ENCODE data around the gene TRIM52. TPM values are rescaled to one million over a fixed set of nuclear protein-coding genes. Genes with fewer than 3 reads are reported as not detected.
A peak's percentile ranks its signal among the peaks of the same experiment; 100 is the strongest.

The TRIM52 gene
- total and polyA plus RNA-seq, 9 of the 15 experiments (the other 6 are each of a cell fraction or from before 2014, with no cell fraction given): 3.3 to 21.9 (median 13.5) TPM

- TF ChIP-seq CXXC5 (CRISPR knock-in tag; IDR thresholded peaks at IDR 0.05): no peak; the same call in 1 of the 2 replicates
- no peak for TF ChIP-seq NCOA1 (IDR thresholded peaks at IDR 0.05; ENCODE audit: low read depth)
- 0 out of 2 replicates have a peak, but pooled peaks have one; percentile 38 for TF ChIP-seq ZNF830 (CRISPR knock-in tag; IDR thresholded peaks at IDR 0.05)
- TF ChIP-seq ILK (tag; IDR thresholded peaks at IDR 0.05; ENCODE audit: borderline replicate concordance, low read depth): no peak
- TF ChIP-seq RERE (CRISPR knock-in tag; IDR thresholded peaks at IDR 0.05; ENCODE audit: borderline replicate concordance): no peak
- TF ChIP-seq ZBTB7A (IDR thresholded peaks at IDR 0.05; ENCODE audit: borderline replicate concordance, control insufficient read depth, low read depth, low read length): 0 out of 2 replicates have a peak, but pooled peaks have one; percentile 56
- TF ChIP-seq ZNF717 (CRISPR knock-in tag; IDR thresholded peaks at IDR 0.05): no peak
- TF ChIP-seq GABPA (tag; conservative IDR thresholded peaks at IDR 0.05; ENCODE audit: low read depth): no peak
- 0 out of 2 replicates have a peak, but pooled peaks have one; percentile 72 for TF ChIP-seq SUPT5H (IDR thresholded peaks at IDR 0.05)
- TF ChIP-seq ATF1 (CRISPR knock-in tag; IDR thresholded peaks at IDR 0.05): no peak
- no peak for TF ChIP-seq ATF1 (tag; IDR thresholded peaks at IDR 0.05)
- TF ChIP-seq, protein P1, sequence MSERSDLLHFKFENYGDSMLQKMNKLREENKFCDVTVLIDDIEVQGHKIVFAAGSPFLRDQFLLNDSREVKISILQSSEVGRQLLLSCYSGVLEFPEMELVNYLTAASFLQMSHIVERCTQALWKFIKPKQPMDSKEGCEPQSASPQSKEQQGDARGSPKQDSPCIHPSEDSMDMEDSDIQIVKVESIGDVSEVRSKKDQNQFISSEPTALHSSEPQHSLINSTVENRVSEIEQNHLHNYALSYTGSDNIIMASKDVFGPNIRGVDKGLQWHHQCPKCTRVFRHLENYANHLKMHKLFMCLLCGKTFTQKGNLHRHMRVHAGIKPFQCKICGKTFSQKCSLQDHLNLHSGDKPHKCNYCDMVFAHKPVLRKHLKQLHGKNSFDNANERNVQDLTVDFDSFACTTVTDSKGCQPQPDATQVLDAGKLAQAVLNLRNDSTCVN (CRISPR knock-in tag; IDR thresholded peaks at IDR 0.05): peak; percentile 78; the same call in 1 of the 2 replicates
- no peak for TF ChIP-seq XRCC3 (IDR thresholded peaks at IDR 0.05)
- TF ChIP-seq EHMT2 (IDR thresholded peaks at IDR 0.05): no peak; the same call in 1 of the 2 replicates
- TF ChIP-seq ZNF444 (CRISPR knock-in tag; IDR thresholded peaks at IDR 0.05): no peak
- no peak for TF ChIP-seq ZNF282 (CRISPR knock-in tag; IDR thresholded peaks at IDR 0.05)
- peak; percentile 72 for TF ChIP-seq RBFOX2 (IDR thresholded peaks at IDR 0.05; ENCODE audit: low read depth, low read length)
- TF ChIP-seq ZSCAN32 (CRISPR knock-in tag; IDR thresholded peaks at IDR 0.05): no peak
- no peak for TF ChIP-seq CCAR2 (IDR thresholded peaks at IDR 0.05; ENCODE audit: low read depth, low read length)
- no peak for TF ChIP-seq PHTF2 (CRISPR knock-in tag; IDR thresholded peaks at IDR 0.05)
- TF ChIP-seq E2F3 (CRISPR knock-in tag; IDR thresholded peaks at IDR 0.05): no peak
- TF ChIP-seq ASH1L (IDR thresholded peaks at IDR 0.05; ENCODE audit: borderline replicate concordance, low read depth, partially characterized antibody): no peak
- no peak for TF ChIP-seq FOXA3 (CRISPR knock-in tag; conservative IDR thresholded peaks at IDR 0.05 in 1 of 2, IDR thresholded peaks at IDR 0.05 in 1 of 2)
- no peak; the same call in 1 of the 2 replicates for TF ChIP-seq PHF8 (IDR thresholded peaks at IDR 0.05; ENCODE audit: borderline replicate concordance, low read length)
Measured at GRCh38 chr5:181223729-181224389, 37.1 kb downstream of the TRIM52 start (continued).
